Ishikawa (cell line): ENCODE measurements around the gene PACRGL.

Source experiments
- CEBPB ChIP-seq: IDR thresholded peaks from 2 replicates; pipeline ENCODE4 v1.6.1; 2012
- CREB1 ChIP-seq: IDR thresholded peaks from 2 replicates; pipeline ENCODE4 v1.6.1; 2012; ENCODE audit warnings: low read depth
- EGR1 ChIP-seq: IDR thresholded peaks from 2 replicates; pipeline ENCODE4 v1.6.1; 2012
- EP300 ChIP-seq: IDR thresholded peaks from 2 replicates; pipeline ENCODE4 v1.6.1; 2012; ENCODE audit warnings: borderline replicate concordance
- FOXM1 ChIP-seq: IDR thresholded peaks from 2 replicates; pipeline ENCODE4 v1.6.1; 2012; ENCODE audit warnings: low read depth, borderline replicate concordance
- MAX ChIP-seq: IDR thresholded peaks from 2 replicates; pipeline ENCODE4 v1.6.1; 2012
- NFIC ChIP-seq: IDR thresholded peaks from 2 replicates; pipeline ENCODE4 v1.6.1; 2012
- RAD21 ChIP-seq: IDR thresholded peaks from 2 replicates; pipeline ENCODE4 v1.6.1; 2012; ENCODE audit warnings: low read depth
- REST ChIP-seq: IDR thresholded peaks from 2 replicates; pipeline ENCODE4 v1.6.1; 2012; ENCODE audit warnings: low read depth, mild to moderate bottlenecking
- TAF1 ChIP-seq: IDR thresholded peaks from 2 replicates; pipeline ENCODE4 v1.6.1; 2012; ENCODE audit warnings: low read depth, mild to moderate bottlenecking
- TCF12 ChIP-seq: IDR thresholded peaks from 2 replicates; pipeline ENCODE4 v1.6.1; 2012; ENCODE audit warnings: low read depth
- TEAD4 ChIP-seq: IDR thresholded peaks from 2 replicates; pipeline ENCODE4 v1.6.1; 2012
- YY1 ChIP-seq: IDR thresholded peaks from 2 replicates; pipeline ENCODE4 v1.6.1; 2012; ENCODE audit warnings: low read depth
- ZBTB7A ChIP-seq: IDR thresholded peaks from 2 replicates; pipeline ENCODE4 v1.6.1; 2012; ENCODE audit warnings: low read depth

GRCh38 chr4:20724915-20725314 lies 24.7 kb downstream of the PACRGL start:
- TF ChIP-seq TEAD4 (no peak), CEBPB (no peak), ZBTB7A (no peak), EP300 (no peak), CREB1 (no peak), TAF1 (no peak), REST (no peak), NFIC (no peak), MAX (no peak), RAD21 (no peak), YY1 (no peak), EGR1 (no peak), TCF12 (no peak), FOXM1 (no peak)
